HG03460 (cell line): ENCODE results near the gene ENTPD1.
"Not testable (repeated sequence)": the region's sequence is repeated elsewhere in the genome, so short reads cannot be mapped to it uniquely, and the experiment has no call there.

Experiments used
- ATAC-seq: cut with Tn5 transposase; IDR thresholded peaks from one replicate; pipeline ENCODE4 v1.9.1; 2021; ENCODE audit not compliant: unreplicated experiment

The ENTPD1 gene

GRCh38 chr10:95793401-95794045 lies 37.6 kb downstream of the ENTPD1 start:
- no peak for ATAC-seq

- ATAC-seq: no peak
Measured at GRCh38 chr10:95794195-95794594, 38.2 kb downstream of the ENTPD1 start.

- no peak for ATAC-seq
Measured at GRCh38 chr10:95795602-95796001, 39.6 kb downstream of the ENTPD1 start.

- no peak for ATAC-seq
Measured at GRCh38 chr10:95796504-95796903, 40.5 kb downstream of the ENTPD1 start.

GRCh38 chr10:95798096-95798855 lies 42.3 kb downstream of the ENTPD1 start:
- ATAC-seq: no peak

- not testable (repeated sequence) for ATAC-seq
Measured at GRCh38 chr10:95800286-95800685, 44.3 kb downstream of the ENTPD1 start.

- ATAC-seq: not testable (repeated sequence)
Measured at GRCh38 chr10:95806687-95807380, 50.9 kb downstream of the ENTPD1 start.

- not testable (repeated sequence) for ATAC-seq
Measured at GRCh38 chr10:95808705-95809308, 52.8 kb downstream of the ENTPD1 start.

GRCh38 chr10:95809370-95810197 lies 53.6 kb downstream of the ENTPD1 start:
- no peak for ATAC-seq

GRCh38 chr10:95810198-95810976 lies 54.4 kb downstream of the ENTPD1 start:
- ATAC-seq: no peak

- no peak for ATAC-seq
Measured at GRCh38 chr10:95813054-95813685, 57.2 kb downstream of the ENTPD1 start.

- ATAC-seq: no peak
Measured at GRCh38 chr10:95814011-95814727, 58.2 kb downstream of the ENTPD1 start.

- no peak for ATAC-seq
Measured at GRCh38 chr10:95815133-95815532, 59.2 kb downstream of the ENTPD1 start.

- no peak for ATAC-seq
Measured at GRCh38 chr10:95815701-95816240, 59.8 kb downstream of the ENTPD1 start.

GRCh38 chr10:95818010-95818409 lies 62.0 kb downstream of the ENTPD1 start:
- no peak for ATAC-seq

GRCh38 chr10:95818668-95819067 lies 62.7 kb downstream of the ENTPD1 start:
- ATAC-seq: no peak

- no peak for ATAC-seq
Measured at GRCh38 chr10:95819620-95820329, 63.8 kb downstream of the ENTPD1 start.

GRCh38 chr10:95820363-95820762 lies 64.4 kb downstream of the ENTPD1 start:
- ATAC-seq: no peak
